ENCODE measurements around the gene ARL14EPL. TPM values are rescaled to one million over a fixed set of nuclear protein-coding genes. Genes with fewer than 3 reads are reported as not detected.

The ARL14EPL gene
- total RNA-seq, 1 experiment from 2014 or later: not detected

GRCh38 chr5:116002116-116002906, 30.0 kb upstream of the ARL14EPL start:
- no TSS peak for BruUV-seq (replicated peaks)
- ChIA-PET CTCF (interaction anchor here (0.7 kb wide), 1 partner anchor 645 kb away, joined by 3 read pairs; no protein-coding TSS in a partner anchor), POLR2A (ENCODE audit: low non-redundant PET) (no interaction called here)

GRCh38 chr5:116004248-116004647, 28.0 kb upstream of the ARL14EPL start:
- Histone ChIP-seq H3K36me3 (ENCODE audit: insufficient read depth, low read length, poor library complexity, severe bottlenecking) (no peaks in the 10 kb centered on the region), H3K4me3 (ENCODE audit: low read depth, low read length, poor library complexity, severe bottlenecking) (no peak overlapping the region), H3K9me3 (ENCODE audit: low read depth, low read length, poor library complexity, severe bottlenecking) (no peaks in the 10 kb centered on the region), H3K27ac (ENCODE audit: low read depth, low read length, poor library complexity, severe bottlenecking) (no peak overlapping the region), H3K27me3 (replicated peaks; ENCODE audit: insufficient read depth, low read depth, low read length, poor library complexity) (no peaks in the 10 kb centered on the region), H3K4me1 (ENCODE audit: insufficient read depth, low read length, poor library complexity, severe bottlenecking) (no peaks in the 10 kb centered on the region)
- ChIA-PET CTCF (no interaction called here), POLR2A (ENCODE audit: low non-redundant PET) (no interaction called here)
- TF ChIP-seq EZH2 (IDR thresholded peaks at IDR 0.05; ENCODE audit: borderline replicate concordance, low read depth, low read length, poor library complexity, severe bottlenecking): no peak
- no peak for TF ChIP-seq CTCF (conservative IDR thresholded peaks at IDR 0.05; ENCODE audit: low read depth, low read length)
- DNase-seq (ENCODE audit: low spot score): no peak
- intact Hi-C loops (cut with micrococcal nuclease; ENCODE audit: unreplicated experiment): no loop called here
- no TSS peak for BruUV-seq (replicated peaks)

More at GRCh38 chr5:116002116-116002906, 30.0 kb upstream of the ARL14EPL start:
- intact Hi-C loops (cut with micrococcal nuclease; ENCODE audit: unreplicated experiment): no loop called here
- Histone ChIP-seq H3K36me3 (ENCODE audit: insufficient read depth, low read length, poor library complexity, severe bottlenecking) (no peaks in the 10 kb centered on the region), H3K27me3 (replicated peaks; ENCODE audit: insufficient read depth, low read depth, low read length, poor library complexity) (no peaks in the 10 kb centered on the region), H3K4me3 (ENCODE audit: low read depth, low read length, poor library complexity, severe bottlenecking) (no peak overlapping the region), H3K4me1 (ENCODE audit: insufficient read depth, low read length, poor library complexity, severe bottlenecking) (no peaks in the 10 kb centered on the region), H3K9me3 (ENCODE audit: low read depth, low read length, poor library complexity, severe bottlenecking) (no peaks in the 10 kb centered on the region), H3K27ac (ENCODE audit: low read depth, low read length, poor library complexity, severe bottlenecking) (no peak overlapping the region)
- no peak for TF ChIP-seq CTCF (conservative IDR thresholded peaks at IDR 0.05; ENCODE audit: low read depth, low read length)
- TF ChIP-seq EZH2 (IDR thresholded peaks at IDR 0.05; ENCODE audit: borderline replicate concordance, low read depth, low read length, poor library complexity, severe bottlenecking): no peak
- no peak for DNase-seq (ENCODE audit: low spot score)

GRCh38 chr5:116009806-116010205, 22.5 kb upstream of the ARL14EPL start:
- DNase-seq (ENCODE audit: low spot score): no peak
- H3K27ac ChIP-seq (ENCODE audit: low read depth, low read length, poor library complexity, severe bottlenecking): no peak overlapping the region
- no TSS peak for BruUV-seq (replicated peaks)
- POLR2A ChIA-PET (ENCODE audit: low non-redundant PET): no interaction called here
- H3K9me3 ChIP-seq (ENCODE audit: low read depth, low read length, poor library complexity, severe bottlenecking): no peaks in the 10 kb centered on the region
- intact Hi-C loops (cut with micrococcal nuclease; ENCODE audit: unreplicated experiment): no loop called here
- CTCF ChIA-PET: no interaction called here
- H3K4me1 ChIP-seq (ENCODE audit: insufficient read depth, low read length, poor library complexity, severe bottlenecking): no peaks in the 10 kb centered on the region
- TF ChIP-seq EZH2 (IDR thresholded peaks at IDR 0.05; ENCODE audit: borderline replicate concordance, low read depth, low read length, poor library complexity, severe bottlenecking) (no peak), CTCF (conservative IDR thresholded peaks at IDR 0.05; ENCODE audit: low read depth, low read length) (no peak)
- H3K36me3 ChIP-seq (ENCODE audit: insufficient read depth, low read length, poor library complexity, severe bottlenecking): no peaks in the 10 kb centered on the region
- H3K4me3 ChIP-seq (ENCODE audit: low read depth, low read length, poor library complexity, severe bottlenecking): no peak overlapping the region
- peaks cover 8% of the 10 kb centered on the region for H3K27me3 ChIP-seq (replicated peaks; ENCODE audit: insufficient read depth, low read depth, low read length, poor library complexity)

Data from A673 (cell line).